T-helper 1 cell treated with Interleukin-12 subunit alpha and Interleukin-12 subunit beta and Interleukin-4 antibody, amounts not matched to agents 30 μg/mL and 1 μg/mL, for 36 hours (primary cell): ENCODE measurements around the gene PRND.
A peak's percentile ranks its signal among the peaks of the same experiment; 100 is the strongest.
"Not testable (repeated sequence)": the region's sequence is repeated elsewhere in the genome, so short reads cannot be mapped to it uniquely, and the experiment has no call there.

Experiments used
- H3K27ac Mint-ChIP-seq: one replicate; pipeline ENCODE4 v1.8.0; 2021; ENCODE audit warnings: mild to moderate bottlenecking, mixed read lengths
- H3K27me3 Mint-ChIP-seq: one replicate; pipeline ENCODE4 v1.8.0; 2021; ENCODE audit warnings: low read depth, mixed read lengths
- H3K36me3 Mint-ChIP-seq: one replicate; pipeline ENCODE4 v1.8.0; 2021; ENCODE audit warnings: low read depth, mixed read lengths
- H3K4me1 Mint-ChIP-seq: one replicate; pipeline ENCODE4 v1.8.0; 2021; ENCODE audit warnings: low read depth, mixed read lengths
- H3K4me3 Mint-ChIP-seq: one replicate; pipeline ENCODE4 v1.8.0; 2021; ENCODE audit warnings: mild to moderate bottlenecking, moderate library complexity, mixed read lengths
- H3K9me3 Mint-ChIP-seq: one replicate; pipeline ENCODE4 v1.8.0; 2021; ENCODE audit warnings: mixed read lengths

PRND gene

DNA sequence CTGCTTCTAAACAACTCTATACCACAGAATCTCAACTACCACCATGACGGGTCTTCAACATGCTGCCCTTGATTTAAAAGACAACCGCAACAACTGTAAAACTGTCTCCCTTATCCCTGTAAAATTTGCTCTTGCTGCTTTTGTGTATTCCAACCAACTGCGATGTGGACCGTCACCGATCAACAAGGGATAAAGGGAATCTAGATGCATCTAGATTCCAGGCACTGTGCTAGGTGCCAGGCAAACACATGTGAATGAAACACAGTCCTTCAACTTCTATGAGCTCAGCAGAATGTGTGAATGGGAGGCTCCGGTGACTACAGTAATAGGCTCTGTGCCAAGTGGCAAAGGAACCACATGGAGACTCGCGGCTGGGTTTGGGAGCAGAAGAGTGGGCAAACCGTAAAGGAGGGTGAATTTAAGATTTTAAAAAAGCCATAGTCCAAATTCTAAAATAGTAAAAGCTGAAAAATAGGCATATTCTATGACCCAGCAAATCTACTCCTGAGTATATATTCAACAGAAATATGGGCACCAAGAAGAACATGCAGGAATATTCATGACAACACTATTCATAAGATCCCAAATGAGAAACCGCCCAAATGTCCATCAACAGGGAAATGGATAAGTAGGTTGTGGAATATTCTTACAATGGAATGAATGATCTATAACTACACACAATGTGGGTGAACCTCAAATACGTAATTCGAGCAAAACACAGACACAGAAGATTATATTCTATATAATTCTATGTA is 3.7 kb upstream of the PRND start:
- Mint-ChIP-seq H3K27me3 (peaks cover 20% of the 10 kb centered on the region), H3K4me3 (no peak overlapping the region), H3K27ac (no peak overlapping the region), H3K9me3 (no peaks in the 10 kb centered on the region), H3K36me3 (no peaks in the 10 kb centered on the region), H3K4me1 (peaks cover 7% of the 10 kb centered on the region)

- Mint-ChIP-seq H3K27me3 (peaks cover 18% of the 10 kb centered on the region), H3K36me3 (no peaks in the 10 kb centered on the region), H3K9me3 (no peaks in the 10 kb centered on the region), H3K27ac (no peak overlapping the region), H3K4me1 (peaks cover 7% of the 10 kb centered on the region), H3K4me3 (no peak overlapping the region)
Measured at GRCh38 chr20:4719190-4719589, 2.5 kb upstream of the PRND start.

GRCh38 chr20:4720041-4720976 is 1.4 kb upstream of the PRND start:
- no peaks in the 10 kb centered on the region for H3K36me3 Mint-ChIP-seq
- H3K9me3 Mint-ChIP-seq: no peaks in the 10 kb centered on the region
- peaks cover 7% of the 10 kb centered on the region for H3K4me1 Mint-ChIP-seq
- peaks cover 14% of the 10 kb centered on the region for H3K27me3 Mint-ChIP-seq
- H3K27ac Mint-ChIP-seq: no peak overlapping the region
- no peak overlapping the region for H3K4me3 Mint-ChIP-seq

DNA sequence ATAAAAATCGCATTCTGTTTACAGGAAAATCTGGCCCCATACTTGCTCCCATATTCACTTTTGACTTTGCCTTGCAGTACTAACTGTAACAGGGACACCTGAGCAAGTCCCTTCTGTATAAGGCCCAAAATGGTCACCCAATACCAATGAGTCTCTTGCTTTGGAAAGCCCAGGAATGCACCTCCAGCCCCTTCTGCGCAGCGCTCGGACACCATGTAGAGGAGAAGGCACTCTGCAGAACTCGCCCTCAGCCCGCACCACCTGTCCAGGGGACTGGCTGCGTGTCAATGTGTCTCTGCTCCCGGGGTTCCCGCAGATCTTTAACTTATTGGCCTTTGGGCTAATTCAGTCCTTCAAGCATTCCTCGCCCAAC is 746 bp upstream of the PRND start:
- Mint-ChIP-seq H3K9me3 (no peaks in the 10 kb centered on the region), H3K4me3 (no peak overlapping the region), H3K27me3 (peaks cover 9% of the 10 kb centered on the region), H3K4me1 (peaks cover 7% of the 10 kb centered on the region), H3K36me3 (no peaks in the 10 kb centered on the region), H3K27ac (no peak overlapping the region)

DNA sequence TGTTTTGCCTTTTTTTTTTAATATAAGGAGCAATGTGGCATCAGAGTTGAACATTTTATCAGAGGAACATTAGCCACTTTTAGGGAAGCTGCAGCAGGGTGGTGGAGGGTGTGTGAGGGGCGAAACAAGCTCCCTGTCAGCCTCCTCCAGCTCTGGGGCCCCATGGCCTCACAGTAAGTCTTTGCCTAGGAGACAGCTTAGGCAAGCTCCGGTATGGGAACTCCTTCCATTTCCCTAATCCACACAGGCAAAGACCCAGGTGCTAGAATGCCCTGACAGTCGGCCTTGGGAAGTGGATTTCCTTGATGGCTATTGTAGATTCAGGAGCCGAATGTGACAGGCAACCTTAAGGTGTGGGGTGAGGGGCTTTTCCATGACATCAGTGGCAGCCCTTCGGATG is 862 bp downstream of the PRND start:
- no peak overlapping the region for H3K27ac Mint-ChIP-seq
- no peak overlapping the region for H3K4me3 Mint-ChIP-seq
- no peaks in the 10 kb centered on the region for H3K36me3 Mint-ChIP-seq
- no peaks in the 10 kb centered on the region for H3K9me3 Mint-ChIP-seq
- peaks cover 15% of the 10 kb centered on the region for H3K4me1 Mint-ChIP-seq
- H3K27me3 Mint-ChIP-seq: peaks cover 2% of the 10 kb centered on the region

DNA sequence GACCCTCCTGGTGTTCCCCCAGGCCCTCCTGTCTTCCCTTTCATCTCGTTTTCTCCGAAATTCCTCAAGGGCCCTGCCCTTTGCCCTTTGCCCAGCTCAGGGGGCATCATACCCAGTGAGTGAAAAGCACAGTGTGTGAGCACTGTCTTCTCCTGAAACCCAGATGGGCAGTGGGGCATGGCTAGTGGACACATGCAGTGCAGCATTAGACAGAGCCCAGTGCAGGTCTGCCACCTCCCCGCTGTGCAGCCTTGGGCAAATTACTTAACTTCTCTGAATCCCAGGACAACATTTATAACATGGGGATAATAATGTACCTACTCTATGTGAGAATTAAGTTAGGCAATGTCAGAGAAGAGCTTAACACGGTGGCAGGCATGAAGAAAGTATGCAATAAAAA is 1.3 kb downstream of the PRND start:
- no peak overlapping the region for H3K27ac Mint-ChIP-seq
- H3K36me3 Mint-ChIP-seq: no peaks in the 10 kb centered on the region
- H3K9me3 Mint-ChIP-seq: no peaks in the 10 kb centered on the region

DNA sequence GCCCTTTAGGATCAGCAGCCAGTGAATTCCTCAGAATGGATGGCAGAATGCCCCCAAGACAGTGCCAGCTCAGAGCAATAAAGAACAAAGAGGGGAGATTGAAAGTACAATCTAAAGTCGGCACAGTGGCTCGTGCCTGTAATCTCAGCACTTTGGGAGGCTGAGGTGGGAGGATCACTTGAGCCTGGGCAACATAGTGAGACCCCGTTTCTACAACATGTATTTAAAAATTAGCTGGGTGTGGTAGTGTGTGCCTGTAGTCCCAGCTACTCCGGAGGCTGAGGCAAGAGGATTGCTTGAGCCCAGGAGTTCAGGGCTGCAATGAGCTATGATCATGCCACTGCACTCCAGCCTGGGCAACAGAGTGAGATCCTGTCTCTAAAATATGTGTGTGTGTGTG is 1.8 kb downstream of the PRND start:
- peaks cover 15% of the 10 kb centered on the region for H3K4me1 Mint-ChIP-seq
- not testable (repeated sequence) for H3K4me3 Mint-ChIP-seq, H3K27me3 Mint-ChIP-seq, H3K9me3 Mint-ChIP-seq, H3K27ac Mint-ChIP-seq, H3K36me3 Mint-ChIP-seq

More for the DNA sequence above, 1.3 kb downstream of the PRND start:
- no peak overlapping the region for H3K4me3 Mint-ChIP-seq
- H3K27me3 Mint-ChIP-seq: no peaks in the 10 kb centered on the region
- H3K4me1 Mint-ChIP-seq: peaks cover 15% of the 10 kb centered on the region

DNA sequence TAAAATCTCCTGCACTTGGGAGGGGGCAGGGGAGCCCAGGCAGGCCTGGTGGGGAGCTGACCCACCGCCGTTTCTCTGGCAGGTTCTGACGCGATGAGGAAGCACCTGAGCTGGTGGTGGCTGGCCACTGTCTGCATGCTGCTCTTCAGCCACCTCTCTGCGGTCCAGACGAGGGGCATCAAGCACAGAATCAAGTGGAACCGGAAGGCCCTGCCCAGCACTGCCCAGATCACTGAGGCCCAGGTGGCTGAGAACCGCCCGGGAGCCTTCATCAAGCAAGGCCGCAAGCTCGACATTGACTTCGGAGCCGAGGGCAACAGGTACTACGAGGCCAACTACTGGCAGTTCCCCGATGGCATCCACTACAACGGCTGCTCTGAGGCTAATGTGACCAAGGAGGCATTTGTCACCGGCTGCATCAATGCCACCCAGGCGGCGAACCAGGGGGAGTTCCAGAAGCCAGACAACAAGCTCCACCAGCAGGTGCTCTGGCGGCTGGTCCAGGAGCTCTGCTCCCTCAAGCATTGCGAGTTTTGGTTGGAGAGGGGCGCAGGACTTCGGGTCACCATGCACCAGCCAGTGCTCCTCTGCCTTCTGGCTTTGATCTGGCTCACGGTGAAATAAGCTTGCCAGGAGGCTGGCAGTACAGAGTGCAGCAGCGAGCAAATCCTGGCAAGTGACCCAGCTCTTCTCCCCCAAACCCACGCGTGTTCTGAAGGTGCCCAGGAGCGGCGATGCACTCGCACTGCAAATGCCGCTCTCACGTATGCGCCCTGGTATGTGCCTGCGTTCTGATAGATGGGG is 3.0 kb downstream of the PRND start:
- no peaks in the 10 kb centered on the region for H3K27me3 Mint-ChIP-seq
- H3K4me1 Mint-ChIP-seq: peaks cover 15% of the 10 kb centered on the region
- H3K36me3 Mint-ChIP-seq: no peaks in the 10 kb centered on the region
- no peaks in the 10 kb centered on the region for H3K9me3 Mint-ChIP-seq
- H3K27ac Mint-ChIP-seq: no peak overlapping the region
- H3K4me3 Mint-ChIP-seq: no peak overlapping the region

- Mint-ChIP-seq H3K4me3 (no peak overlapping the region), H3K36me3 (no peaks in the 10 kb centered on the region), H3K4me1 (peaks cover 15% of the 10 kb centered on the region), H3K27me3 (no peaks in the 10 kb centered on the region), H3K9me3 (no peaks in the 10 kb centered on the region), H3K27ac (no peak overlapping the region)
Measured at GRCh38 chr20:4725263-4725550, 3.5 kb downstream of the PRND start.

DNA sequence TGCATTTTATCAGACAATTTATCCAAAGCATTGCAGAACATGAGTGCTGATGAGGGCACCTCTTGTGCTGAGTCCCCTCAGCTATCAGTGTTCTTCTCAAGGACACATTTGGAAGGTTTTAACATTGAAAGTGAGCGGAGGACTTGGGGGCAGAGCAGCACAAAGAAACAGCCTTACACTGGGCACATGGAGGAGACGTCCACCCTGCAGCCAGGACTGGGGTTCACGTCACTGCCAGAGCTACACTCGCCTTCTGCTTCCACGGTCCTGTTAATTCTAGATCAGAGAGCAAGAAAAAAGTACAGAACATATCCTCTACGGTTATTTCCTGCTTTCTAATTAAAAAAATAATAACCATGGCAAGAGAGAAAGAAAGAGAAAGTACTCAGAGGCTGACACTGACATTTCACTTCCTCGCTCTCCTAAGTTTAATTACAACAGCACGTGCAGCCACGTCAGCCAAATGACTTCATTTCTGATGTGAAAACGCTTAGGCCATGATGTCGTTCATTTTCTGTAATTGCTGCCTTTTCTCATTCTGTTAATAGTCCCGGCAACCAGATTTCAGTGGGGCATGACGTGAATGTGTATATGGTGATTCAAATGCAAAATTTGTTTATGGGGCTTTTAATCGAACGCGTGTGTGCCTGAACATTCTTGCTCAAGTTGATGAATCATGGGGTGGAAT is 5.1 kb downstream of the PRND start:
- Mint-ChIP-seq H3K4me1 (peaks cover 8% of the 10 kb centered on the region), H3K27me3 (no peaks in the 10 kb centered on the region), H3K4me3 (no peak overlapping the region), H3K36me3 (no peaks in the 10 kb centered on the region), H3K27ac (peak overlapping the region; percentile 61), H3K9me3 (no peaks in the 10 kb centered on the region)

- peaks cover 12% of the 10 kb centered on the region for H3K27me3 Mint-ChIP-seq
- H3K4me3 Mint-ChIP-seq: no peak overlapping the region
- H3K9me3 Mint-ChIP-seq: no peaks in the 10 kb centered on the region
- H3K36me3 Mint-ChIP-seq: no peaks in the 10 kb centered on the region
- no peak overlapping the region for H3K27ac Mint-ChIP-seq
- peaks cover 8% of the 10 kb centered on the region for H3K4me1 Mint-ChIP-seq
Measured at GRCh38 chr20:4728120-4728760, 6.5 kb downstream of the PRND start.

DNA sequence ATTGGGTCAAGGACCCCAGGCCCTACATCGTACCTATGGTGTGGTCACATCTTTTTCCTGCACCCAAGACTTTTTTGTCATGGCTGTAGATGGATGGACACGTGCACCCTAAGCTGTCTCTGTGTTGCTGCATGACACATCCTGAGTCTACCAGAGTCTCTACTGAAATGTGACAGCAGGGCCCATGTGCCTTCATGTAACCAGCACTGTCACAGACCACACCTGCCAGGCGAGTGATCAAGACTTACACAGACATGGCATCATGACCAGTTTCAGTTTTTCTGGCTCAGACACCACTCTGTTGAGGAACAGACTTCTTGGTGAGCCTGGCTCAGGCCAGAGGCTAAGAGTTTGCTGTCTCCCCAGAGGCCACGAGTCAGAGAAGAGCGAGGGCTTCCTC is 7.6 kb downstream of the PRND start:
- Mint-ChIP-seq H3K27ac (no peak overlapping the region), H3K9me3 (no peaks in the 10 kb centered on the region), H3K4me3 (no peak overlapping the region), H3K27me3 (peaks cover 18% of the 10 kb centered on the region), H3K36me3 (no peaks in the 10 kb centered on the region), H3K4me1 (peaks cover 8% of the 10 kb centered on the region)

DNA sequence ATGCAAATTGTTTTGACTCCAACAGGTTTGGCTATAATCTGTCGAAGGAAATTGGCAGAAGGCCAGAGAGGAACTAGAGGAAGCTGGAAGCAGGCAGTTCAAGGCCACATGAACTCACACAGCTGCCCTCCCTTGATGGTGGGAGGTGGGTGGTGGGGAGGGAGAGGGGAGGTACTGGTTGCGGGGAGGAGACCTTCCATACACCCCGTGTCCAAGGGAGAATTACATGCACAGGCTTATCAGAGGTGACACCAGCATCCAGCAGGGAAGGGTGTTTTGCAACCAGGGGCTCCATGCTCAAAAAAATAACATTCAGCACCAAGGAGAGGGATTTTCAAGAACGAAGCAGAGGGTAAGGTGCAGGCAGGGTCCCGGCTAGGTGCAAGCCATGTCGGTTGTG is 9.1 kb downstream of the PRND start:
- Mint-ChIP-seq H3K4me3 (no peak overlapping the region), H3K27ac (no peak overlapping the region), H3K27me3 (peaks cover 25% of the 10 kb centered on the region), H3K4me1 (peaks cover 8% of the 10 kb centered on the region), H3K36me3 (no peaks in the 10 kb centered on the region), H3K9me3 (no peaks in the 10 kb centered on the region)

- Mint-ChIP-seq H3K36me3 (no peaks in the 10 kb centered on the region), H3K4me3 (no peak overlapping the region), H3K27ac (no peak overlapping the region), H3K27me3 (peaks cover 35% of the 10 kb centered on the region), H3K4me1 (peaks cover 7% of the 10 kb centered on the region), H3K9me3 (no peaks in the 10 kb centered on the region)
Measured at GRCh38 chr20:4736875-4737274, 15.2 kb downstream of the PRND start.
